ACHN (cell line): ENCODE measurements around the gene ITFG1.
"Not testable (repeated sequence)": the region's sequence is repeated elsewhere in the genome, so short reads cannot be mapped to it uniquely, and the experiment has no call there.

Source experiments
- DNase-seq: peaks from one replicate; pipeline ENCODE4 v3.0.0-alpha.2; 2015
- in situ Hi-C: cut with HindIII; loops from 2 replicates; pipeline ENCODE4 v1.10.0; 2017; ENCODE audit warnings: low sequenced_read_pairs, low pct_ligation_motif_present, low pct_unique_long_range_greater_than_20kb

Gene ITFG1

GRCh38 chr16:47370536-47370935 lies 90.3 kb downstream of the ITFG1 start:
- in situ Hi-C loops: no loop called here
- no peak for DNase-seq

GRCh38 chr16:47366228-47366627 lies 94.6 kb downstream of the ITFG1 start:
- in situ Hi-C loops: no loop called here

GRCh38 chr16:47363761-47364160 lies 97.1 kb downstream of the ITFG1 start:
- no peak for DNase-seq
- in situ Hi-C loops: no loop called here

More at GRCh38 chr16:47366228-47366627, 94.6 kb downstream of the ITFG1 start:
- DNase-seq: no peak

GRCh38 chr16:47359478-47359877 lies 101.4 kb downstream of the ITFG1 start:
- DNase-seq: peak; percentile 8
- in situ Hi-C loops: no loop called here

- in situ Hi-C loops: no loop called here
- peak; percentile 84 for DNase-seq
These were observed 102.0 kb downstream of the ITFG1 start for GRCh38 chr16:47358816-47359215.

GRCh38 chr16:47349029-47349428 lies 111.8 kb downstream of the ITFG1 start:
- in situ Hi-C loops, DNase-seq: not testable (repeated sequence)

GRCh38 chr16:47347021-47347696 lies 113.7 kb downstream of the ITFG1 start:
- DNase-seq, in situ Hi-C loops: not testable (repeated sequence)

GRCh38 chr16:47342055-47342454 lies 118.8 kb downstream of the ITFG1 start:
- DNase-seq: no peak
- in situ Hi-C loops: no loop called here

GRCh38 chr16:47330562-47330961 lies 130.3 kb downstream of the ITFG1 start:
- DNase-seq, in situ Hi-C loops: not testable (repeated sequence)

- in situ Hi-C loops, DNase-seq: not testable (repeated sequence)
These were observed 136.6 kb downstream of the ITFG1 start for GRCh38 chr16:47324309-47324708.

- no peak for DNase-seq
- in situ Hi-C loops: no loop called here
These were observed 137.6 kb downstream of the ITFG1 start for GRCh38 chr16:47323241-47323640.

- in situ Hi-C loops: no loop called here
- no peak for DNase-seq
These were observed 140.1 kb downstream of the ITFG1 start for GRCh38 chr16:47320546-47321310.

- DNase-seq: no peak
- in situ Hi-C loops: no loop called here
These were observed 143.2 kb downstream of the ITFG1 start for GRCh38 chr16:47317465-47318240.

GRCh38 chr16:47316442-47317015 lies 144.3 kb downstream of the ITFG1 start:
- DNase-seq: no peak
- in situ Hi-C loops: no loop called here

- no peak for DNase-seq
- in situ Hi-C loops: no loop called here
These were observed 148.9 kb downstream of the ITFG1 start for GRCh38 chr16:47311738-47312505.

GRCh38 chr16:47310792-47311211 lies 150.1 kb downstream of the ITFG1 start:
- DNase-seq: no peak
- in situ Hi-C loops: no loop called here

GRCh38 chr16:47309581-47310312 lies 151.1 kb downstream of the ITFG1 start:
- DNase-seq: no peak
- in situ Hi-C loops: no loop called here

- in situ Hi-C loops: no loop called here
- DNase-seq: no peak
These were observed 152.3 kb downstream of the ITFG1 start for GRCh38 chr16:47308601-47309000.
